Tibial nerve (tissue), 4 donors: ENCODE measurements around the gene SLC2A4RG. TPM values are rescaled to one million over a fixed set of nuclear protein-coding genes. Genes with fewer than 3 reads are reported as not detected.

Experiments
- DNase-seq, 2 donors: peaks; one replicate each; pipeline ENCODE4 v3.0.0-alpha.2; 2019; ENCODE audit warnings: low spot score in 2 of 2
- H3K27ac ChIP-seq, 4 donors: fragments of 200-600 bp; sonication (generic) in 3 of 4; one replicate each; pipeline ENCODE4 v1.5.1; 2017 to 2019; ENCODE audit warnings: mild to moderate bottlenecking in 1 of 4
- H3K27me3 ChIP-seq, 2 donors: fragments of 200-600 bp; sonication (generic) in 1 of 2; one replicate each; pipeline versions ENCODE4 v1.5.1 to v1.6.0; 2017 to 2019
- H3K36me3 ChIP-seq, 3 donors: fragments of 200-600 bp; sonication (generic); one replicate each; pipeline ENCODE4 v1.5.1; 2018 to 2019
- H3K4me1 ChIP-seq, 4 donors: fragments of 200-600 bp; sonication (generic) in 3 of 4; one replicate each; pipeline ENCODE4 v1.5.1; 2017 to 2019
- H3K4me3 ChIP-seq, 4 donors: fragments of 200-600 bp; sonication (generic) in 3 of 4; one replicate each; pipeline ENCODE4 v1.5.1; 2017 to 2019; ENCODE audit warnings: mild to moderate bottlenecking in 1 of 4, moderate library complexity in 1 of 4
- H3K9me3 ChIP-seq, 4 donors: fragments of 200-600 bp; sonication (generic) in 3 of 4; one replicate each; pipeline ENCODE4 v1.5.1; 2017 to 2019
- CTCF ChIP-seq, 5 experiments: fragments of 200-600 bp in 3 of 5; fragments of 450-650 bp in 2 of 5; sonication (generic) in 3 of 5; IDR thresholded peaks; one replicate each; pipeline ENCODE4 v1.5.1; 2016 to 2019; ENCODE audit warnings: antibody characterized with exemption in 5 of 5, mild to moderate bottlenecking in 3 of 5, moderate library complexity in 2 of 5
- EP300 ChIP-seq, 2 donors: sonication (generic); formaldehyde crosslinking; IDR thresholded peaks; one replicate each; pipeline ENCODE4 v1.6.1; 2017; ENCODE audit warnings: antibody characterized with exemption in 2 of 2, mild to moderate bottlenecking in 1 of 2
- POLR2A ChIP-seq, 2 donors: fragments of 450-650 bp; IDR thresholded peaks; one replicate each; pipeline ENCODE4 v1.6.1; 2017; ENCODE audit warnings: antibody characterized with exemption in 2 of 2, mild to moderate bottlenecking in 2 of 2, moderate library complexity in 2 of 2
- WGBS, 2 donors: methylation state at CpG; one replicate each; pipeline ENCODE4 v1.1.5; 2018; 5-methylcytosine and 5-hydroxymethylcytosine counted together
- total RNA-seq, 4 donors: library from RNA; depleted of rRNA; stranded (reverse); fragments of >200 nt; gene quantifications; one replicate each; pipeline ENCODE4 v1.1.0, GENCODE V29; 2016

SLC2A4RG gene
- total RNA-seq, 4 donors from 2014 or later, result 71.5 to 126 (median 72.5) TPM

GRCh38 chr20:63750807-63751470, 11.4 kb downstream of the SLC2A4RG start:
- no peaks in the 10 kb centered on the region for H3K9me3 ChIP-seq
- no peaks in the 10 kb centered on the region for H3K4me1 ChIP-seq
- no peak for DNase-seq
- no peak overlapping the region for H3K27ac ChIP-seq
- no peaks in the 10 kb centered on the region for H3K27me3 ChIP-seq
- TF ChIP-seq EP300 (IDR thresholded peaks at IDR 0.05) (no peak), POLR2A (IDR thresholded peaks at IDR 0.05) (no peak), CTCF (IDR thresholded peaks at IDR 0.05) (no peak)
- no peak overlapping the region for H3K4me3 ChIP-seq
- WGBS, 2 donors, result 67 to 71% methylated on average over 24 to 25 of the region's 26 CpGs
- H3K36me3 ChIP-seq, result peaks cover 0 to 33% (median 0%) of the 10 kb centered on the region in 3 donors

- no peaks in the 10 kb centered on the region for H3K4me1 ChIP-seq
- 80 to 93% methylated on average over 22 to 35 of the region's 45 CpGs for WGBS, 2 donors
- no peaks in the 10 kb centered on the region for H3K27me3 ChIP-seq
- TF ChIP-seq CTCF (IDR thresholded peaks at IDR 0.05), result no peak
- TF ChIP-seq EP300 (IDR thresholded peaks at IDR 0.05), result no peak
- no peak for TF ChIP-seq POLR2A (IDR thresholded peaks at IDR 0.05)
- peaks cover 0 to 25% (median 0%) of the 10 kb centered on the region in 3 donors for H3K36me3 ChIP-seq
- no peaks in the 10 kb centered on the region for H3K9me3 ChIP-seq
- no peak overlapping the region for H3K27ac ChIP-seq
- DNase-seq, result no peak
- no peak overlapping the region for H3K4me3 ChIP-seq
These were observed 12.1 kb downstream of the SLC2A4RG start for GRCh38 chr20:63751471-63752271.

- TF ChIP-seq CTCF (IDR thresholded peaks at IDR 0.05), result no peak
- no peak for TF ChIP-seq POLR2A (IDR thresholded peaks at IDR 0.05)
- no peak for TF ChIP-seq EP300 (IDR thresholded peaks at IDR 0.05)
- Histone ChIP-seq H3K4me3 (no peak overlapping the region), H3K9me3 (no peaks in the 10 kb centered on the region), H3K36me3 (peaks cover 0 to 22% (median 0%) of the 10 kb centered on the region in 3 donors), H3K4me1 (no peaks in the 10 kb centered on the region), H3K27ac (no peak overlapping the region), H3K27me3 (no peaks in the 10 kb centered on the region)
- DNase-seq, result no peak
- 95 to 96% methylated on average over 43 to 45 of the region's 50 CpGs for WGBS, 2 donors
These were observed 13.0 kb downstream of the SLC2A4RG start for GRCh38 chr20:63752411-63753101.

- Histone ChIP-seq H3K4me1 (no peaks in the 10 kb centered on the region), H3K4me3 (no peak overlapping the region), H3K27me3 (no peaks in the 10 kb centered on the region), H3K27ac (no peak overlapping the region), H3K36me3 (peaks cover 0 to 22% (median 0%) of the 10 kb centered on the region in 3 donors), H3K9me3 (no peaks in the 10 kb centered on the region)
- DNase-seq, result no peak
- WGBS, 2 donors, result 89 to 92% methylated on average over 12 to 13 of the region's 13 CpGs
- no peak for TF ChIP-seq POLR2A (IDR thresholded peaks at IDR 0.05)
- no peak for TF ChIP-seq EP300 (IDR thresholded peaks at IDR 0.05)
- TF ChIP-seq CTCF (IDR thresholded peaks at IDR 0.05), result no peak
These were observed 13.8 kb downstream of the SLC2A4RG start for GRCh38 chr20:63753381-63753780.
